ENCODE measurements around the gene HLA-DRA.

The HLA-DRA gene

DNA sequence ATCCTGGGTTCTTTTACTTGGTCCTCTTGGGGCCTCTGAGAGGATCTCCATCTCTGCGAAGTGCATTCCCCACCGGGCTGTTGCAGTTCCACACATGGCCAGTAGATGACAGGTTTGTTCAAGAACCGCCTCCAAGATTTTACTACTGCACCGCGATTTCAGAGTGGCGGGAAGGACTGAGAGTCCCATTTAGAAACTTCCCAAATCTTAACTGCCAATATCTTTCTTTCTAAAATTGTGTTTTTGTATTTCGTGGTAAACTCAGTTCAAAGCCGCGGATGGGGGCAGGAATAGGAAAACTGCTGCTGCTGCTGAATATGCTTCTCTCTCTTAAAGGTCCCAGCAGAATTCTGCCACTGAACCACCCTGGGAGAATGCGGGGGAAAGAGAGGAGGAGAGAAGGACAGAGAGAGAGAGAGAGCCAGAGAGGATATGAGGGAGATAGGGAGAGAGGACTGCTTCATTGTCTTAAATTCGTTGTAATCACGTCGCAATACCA is 24.1 kb upstream of the HLA-DRA start:
- FAIRE-seq, result no peak
- DNase-seq (ENCODE audit: insufficient read length, low spot score), result no peak
- TF ChIP-seq, protein P1, sequence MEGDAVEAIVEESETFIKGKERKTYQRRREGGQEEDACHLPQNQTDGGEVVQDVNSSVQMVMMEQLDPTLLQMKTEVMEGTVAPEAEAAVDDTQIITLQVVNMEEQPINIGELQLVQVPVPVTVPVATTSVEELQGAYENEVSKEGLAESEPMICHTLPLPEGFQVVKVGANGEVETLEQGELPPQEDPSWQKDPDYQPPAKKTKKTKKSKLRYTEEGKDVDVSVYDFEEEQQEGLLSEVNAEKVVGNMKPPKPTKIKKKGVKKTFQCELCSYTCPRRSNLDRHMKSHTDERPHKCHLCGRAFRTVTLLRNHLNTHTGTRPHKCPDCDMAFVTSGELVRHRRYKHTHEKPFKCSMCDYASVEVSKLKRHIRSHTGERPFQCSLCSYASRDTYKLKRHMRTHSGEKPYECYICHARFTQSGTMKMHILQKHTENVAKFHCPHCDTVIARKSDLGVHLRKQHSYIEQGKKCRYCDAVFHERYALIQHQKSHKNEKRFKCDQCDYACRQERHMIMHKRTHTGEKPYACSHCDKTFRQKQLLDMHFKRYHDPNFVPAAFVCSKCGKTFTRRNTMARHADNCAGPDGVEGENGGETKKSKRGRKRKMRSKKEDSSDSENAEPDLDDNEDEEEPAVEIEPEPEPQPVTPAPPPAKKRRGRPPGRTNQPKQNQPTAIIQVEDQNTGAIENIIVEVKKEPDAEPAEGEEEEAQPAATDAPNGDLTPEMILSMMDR (IDR thresholded peaks at IDR 0.05; ENCODE audit: insufficient read depth, missing control alignments), result peak; percentile 85

DNA sequence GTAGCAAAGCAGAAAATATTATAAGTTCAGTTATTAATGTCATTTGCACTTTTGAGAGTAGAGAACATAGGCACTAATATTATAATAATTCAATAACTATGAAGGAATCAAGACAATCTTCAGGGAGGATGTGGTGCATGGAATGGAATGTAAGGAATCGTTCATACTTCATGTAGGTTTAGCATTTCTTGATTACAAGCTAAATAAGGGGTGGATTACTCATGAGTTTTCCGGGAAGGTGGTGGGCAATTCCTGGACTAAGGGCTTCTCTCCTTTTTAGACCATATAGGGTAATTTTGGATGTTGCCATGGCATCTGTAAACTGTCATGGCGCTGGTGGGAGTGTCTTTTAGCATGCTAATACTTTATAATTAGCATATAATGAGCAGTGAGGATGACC is 23.7 kb upstream of the HLA-DRA start:
- TF ChIP-seq, protein P1 (IDR thresholded peaks at IDR 0.05; ENCODE audit: insufficient read depth, missing control alignments), result no peak
- no peak for FAIRE-seq
- DNase-seq (ENCODE audit: insufficient read length, low spot score), result no peak

DNA sequence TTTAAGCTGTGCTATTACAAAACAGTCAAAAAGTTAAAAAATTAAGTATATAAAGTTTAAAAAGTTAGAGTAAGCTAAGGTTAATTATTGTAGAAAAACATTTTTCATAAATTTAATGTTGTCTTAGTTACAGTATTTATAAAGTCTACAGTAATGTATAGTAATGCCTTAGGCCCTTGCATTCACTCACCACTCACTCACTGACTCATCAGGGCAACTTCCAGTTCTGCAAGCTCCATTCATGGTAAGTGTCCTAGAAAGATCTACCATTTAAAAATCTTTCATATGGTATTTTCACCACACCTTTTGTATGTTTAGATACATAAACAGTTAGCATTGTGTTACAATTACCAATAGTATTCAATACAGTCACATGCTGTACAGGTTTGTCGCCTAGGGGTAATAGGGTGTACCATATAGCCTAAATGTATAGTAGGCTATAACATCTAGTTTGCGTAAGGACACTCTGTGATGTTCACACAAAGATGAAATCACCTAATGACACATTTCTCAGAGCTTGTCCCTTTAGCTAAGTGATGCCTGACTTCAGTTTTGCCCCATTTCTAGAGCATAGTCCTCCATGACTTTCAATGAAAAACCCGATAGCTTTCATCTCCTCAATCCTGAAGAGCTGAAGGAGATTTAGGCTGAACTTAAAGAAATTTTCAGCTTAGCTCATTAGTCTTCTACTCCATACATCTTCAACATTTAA is 14.9 kb upstream of the HLA-DRA start:
- TF ChIP-seq, protein P1 (IDR thresholded peaks at IDR 0.05; ENCODE audit: insufficient read depth, missing control alignments), result no peak
- DNase-seq (ENCODE audit: insufficient read length, low spot score) (no peak), FAIRE-seq (no peak)

DNA sequence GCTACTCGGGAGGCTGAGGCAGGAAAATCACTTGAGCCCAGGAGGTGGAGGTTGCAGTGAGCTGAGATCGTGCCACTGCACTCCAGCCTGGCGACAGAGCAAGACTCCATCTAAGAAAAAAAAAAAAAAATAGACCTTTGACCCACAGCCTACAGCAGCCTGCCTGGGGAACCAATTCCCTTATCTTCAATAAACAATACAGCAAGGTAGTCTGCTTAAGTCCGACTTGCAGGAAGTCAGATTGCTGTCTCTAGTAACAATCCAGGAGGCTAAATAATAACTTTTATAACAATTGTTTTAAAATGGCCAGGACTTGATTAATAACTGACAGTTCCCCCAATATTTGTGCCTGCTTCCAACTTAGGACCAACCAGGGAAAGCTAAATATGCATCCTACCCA is 13.3 kb upstream of the HLA-DRA start:
- FAIRE-seq (no peak), DNase-seq (ENCODE audit: insufficient read length, low spot score) (no peak)
- TF ChIP-seq, protein P1 (IDR thresholded peaks at IDR 0.05; ENCODE audit: insufficient read depth, missing control alignments), result no peak

DNA sequence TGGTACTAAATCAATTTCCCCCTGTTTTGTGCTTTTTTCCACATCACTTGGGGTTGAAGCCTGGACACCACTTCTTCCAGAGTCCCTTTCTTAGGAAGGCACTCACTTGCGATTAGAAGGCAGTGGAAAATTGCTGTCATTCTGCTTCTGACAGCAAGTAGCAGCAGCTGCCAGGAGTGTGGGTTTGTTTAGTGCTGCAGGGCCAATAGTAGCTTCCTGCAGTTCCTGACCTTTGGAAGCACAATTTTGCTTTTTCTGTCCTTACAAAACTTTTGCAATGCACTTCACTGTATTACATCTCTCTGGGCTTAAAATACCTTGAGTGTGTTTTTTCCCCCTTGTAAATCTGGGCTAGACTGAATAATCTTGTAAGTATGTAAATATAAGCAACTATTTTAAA is 12.5 kb upstream of the HLA-DRA start:
- no peak for FAIRE-seq

DNA sequence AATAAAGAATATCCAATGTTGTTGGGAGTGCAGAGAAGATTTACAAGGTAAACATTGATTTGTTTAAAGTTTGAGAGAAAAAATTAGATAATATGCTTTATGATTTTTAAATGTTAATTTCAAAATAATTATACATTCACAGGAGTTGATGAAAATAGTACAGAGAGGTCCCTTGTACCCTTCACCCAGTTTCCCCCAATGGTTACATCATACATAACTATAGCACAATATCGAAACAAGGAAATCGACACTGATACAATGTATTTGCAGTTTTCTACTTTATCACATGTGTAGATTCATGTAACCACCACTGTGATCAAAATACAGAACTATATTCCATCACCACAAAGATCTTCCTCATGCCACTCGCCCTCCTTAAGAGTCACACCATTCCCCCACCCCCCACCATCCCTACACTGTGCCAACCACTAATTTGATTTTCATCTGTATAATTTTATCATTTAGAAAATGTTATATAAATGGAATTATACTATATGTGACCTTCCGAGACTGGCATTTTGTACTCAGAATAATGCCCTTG is 11.7 kb upstream of the HLA-DRA start:
- TF ChIP-seq, protein P1 (IDR thresholded peaks at IDR 0.05; ENCODE audit: insufficient read depth, missing control alignments), result no peak
- FAIRE-seq, result no peak
- DNase-seq (ENCODE audit: insufficient read length, low spot score), result no peak

More for the DNA sequence above, 12.5 kb upstream of the HLA-DRA start:
- no peak for DNase-seq (ENCODE audit: insufficient read length, low spot score)
- TF ChIP-seq, protein P1 (IDR thresholded peaks at IDR 0.05; ENCODE audit: insufficient read depth, missing control alignments), result no peak

DNA sequence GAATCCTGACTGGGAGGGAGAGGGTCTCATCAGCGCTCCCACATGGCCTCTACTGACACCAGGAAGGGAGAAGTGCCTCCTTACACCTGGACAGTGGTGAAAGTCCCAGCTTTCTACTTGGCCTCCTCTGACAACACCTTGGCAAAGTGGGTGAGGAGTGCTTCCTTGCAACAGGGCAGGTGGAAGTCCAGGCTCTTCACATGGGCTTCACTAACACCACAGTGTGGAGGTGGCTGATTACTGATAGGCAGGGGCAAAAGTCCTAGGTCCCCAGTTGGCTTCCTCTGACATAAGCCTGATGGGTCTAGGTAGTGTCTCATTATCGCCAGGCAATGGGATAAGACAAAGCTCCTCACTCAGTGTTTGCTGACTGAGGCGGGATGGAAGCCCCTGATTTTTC is 9.5 kb upstream of the HLA-DRA start:
- TF ChIP-seq, protein P1 (IDR thresholded peaks at IDR 0.05; ENCODE audit: insufficient read depth, missing control alignments), result no peak
- DNase-seq (ENCODE audit: insufficient read length, low spot score), result no peak
- no peak for FAIRE-seq

Measured in D721Med (cell line).